ENCODE measurements around the gene ZDHHC8. TPM values are rescaled to one million over a fixed set of nuclear protein-coding genes. Genes with fewer than 3 reads are reported as not detected.

Gene ZDHHC8
- total RNA-seq, 1 experiment from 2014 or later = 89.3 TPM

GRCh38 chr22:20158391-20159036 lies 26.9 kb downstream of the ZDHHC8 start (continued):
- TF ChIP-seq REST (IDR thresholded peaks at IDR 0.05; ENCODE audit: low read depth) (no peak), MAX (IDR thresholded peaks at IDR 0.05) (no peak), ELF1 (IDR thresholded peaks at IDR 0.05; ENCODE audit: borderline replicate concordance, low read depth) (no peak), ZFX (IDR thresholded peaks at IDR 0.05) (no peak), EZH2 (IDR thresholded peaks at IDR 0.05) (no peak), POLR2AphosphoS5 (IDR thresholded peaks at IDR 0.05; ENCODE audit: low read depth, low read length) (no peak), YY1 (IDR thresholded peaks at IDR 0.05; ENCODE audit: extremely low read depth, insufficient replicate concordance, low read depth, low read length) (no peak), ZNF274 (IDR thresholded peaks at IDR 0.05; ENCODE audit: low read depth, low read length) (no peak)

GRCh38 chr22:20159076-20159475 lies 27.5 kb downstream of the ZDHHC8 start:
- Histone ChIP-seq H3K4me3 (replicated peaks in 1 of 2; ENCODE audit: low read depth in 1 of 2, low read length in 2 of 2) (no peak overlapping the region), H3K4me2 (ENCODE audit: low read length) (no peak overlapping the region), H3K9ac (ENCODE audit: low read length) (no peak overlapping the region), H4K20me1 (ENCODE audit: insufficient read depth) (no peaks in the 10 kb centered on the region), H3K36me3 (ENCODE audit: control insufficient read depth in 1 of 2, insufficient read depth in 2 of 2, low read length in 2 of 2) (no peaks in the 10 kb centered on the region), H3K27me3 (ENCODE audit: insufficient read depth, low read length) (no peaks in the 10 kb centered on the region), H3K27ac (ENCODE audit: low read depth, low read length) (no peak overlapping the region), H3K9me3 (ENCODE audit: control insufficient read depth in 1 of 2, insufficient read depth in 1 of 2, low read depth in 1 of 2, low read length in 2 of 2) (no peaks in the 10 kb centered on the region), H3K79me2 (ENCODE audit: insufficient read depth, low read length) (no peaks in the 10 kb centered on the region), H2AFZ (ENCODE audit: low read depth, low read length, poor library complexity, severe bottlenecking) (no peak overlapping the region), H3K9me2 (ENCODE audit: insufficient read depth) (no peaks in the 10 kb centered on the region), H3K4me1 (ENCODE audit: control insufficient read depth in 1 of 2, insufficient read depth in 2 of 2, low read length in 2 of 2) (no peaks in the 10 kb centered on the region)
- ChIA-PET POLR2A (no interaction called here), RAD21 (ENCODE audit: low non-redundant PET in 1 of 2, low total read pairs in 2 of 2, uncharacterized antibody in 2 of 2, unreplicated experiment in 2 of 2) (no interaction called here), CTCF (no interaction called here)
- intact Hi-C loops (cut with micrococcal nuclease) = loop anchor here (5.0 kb wide), 1 partner anchor 298 kb away; no protein-coding TSS in a partner anchor
- TF ChIP-seq SRF (IDR thresholded peaks at IDR 0.05; ENCODE audit: low read depth) (no peak), ZNF274 (IDR thresholded peaks at IDR 0.05; ENCODE audit: low read depth, low read length) (no peak), SP1 (IDR thresholded peaks at IDR 0.05; ENCODE audit: low read depth) (no peak), TCF7L2 (IDR thresholded peaks at IDR 0.05; ENCODE audit: borderline replicate concordance, extremely low read depth, insufficient read depth, insufficient read length) (no peak), REST (IDR thresholded peaks at IDR 0.05; ENCODE audit: low read depth) (no peak), MAX (IDR thresholded peaks at IDR 0.05) (no peak)
- DNase-seq (ENCODE audit: low read depth, low spot score) (no peak), ATAC-seq (no peak)
- BruUV-seq (replicated peaks) = no TSS peak

All from HCT116 (cell line).